Peyer's patch (tissue), 4 donors: ENCODE results near the gene RAB3B. TPM values are rescaled to one million over a fixed set of nuclear protein-coding genes. Genes with fewer than 3 reads are reported as not detected.

ENCODE experiments used
- DNase-seq, 3 donors: peaks; one replicate each; pipeline ENCODE4 v3.0.0-alpha.2; 2017 to 2019
- H3K27ac ChIP-seq, 4 donors: fragments of 200-600 bp; sonication (generic); one replicate each; pipeline ENCODE4 v1.5.1; 2016 to 2019
- H3K27me3 ChIP-seq, 2 donors: fragments of 200-600 bp; sonication (generic); one replicate each; pipeline ENCODE4 v1.5.1; 2019
- H3K36me3 ChIP-seq, 3 donors: fragments of 200-600 bp; sonication (generic); one replicate each; pipeline ENCODE4 v1.5.1; 2016 to 2019
- H3K4me1 ChIP-seq, 4 donors: fragments of 200-600 bp; sonication (generic); one replicate each; pipeline ENCODE4 v1.5.1; 2016 to 2019
- H3K4me3 ChIP-seq, 4 donors: fragments of 200-600 bp; sonication (generic); 1 replicate in 3 of 4; 2 replicates in 1 of 4; pipeline ENCODE4 v1.5.1; 2016 to 2019; ENCODE audit warnings: mild to moderate bottlenecking in 1 of 4
- H3K9me3 ChIP-seq, 4 donors: fragments of 200-600 bp; sonication (generic); one replicate each; pipeline ENCODE4 v1.5.1; 2016 to 2019; ENCODE audit warnings: mild to moderate bottlenecking in 1 of 4
- POLR2A ChIP-seq, 2 donors: fragments of 450-650 bp; IDR thresholded peaks; one replicate each; pipeline ENCODE4 v1.5.1; 2017; ENCODE audit warnings: antibody characterized with exemption in 2 of 2, mild to moderate bottlenecking in 2 of 2, moderate library complexity in 2 of 2
- total RNA-seq, 4 donors: library from RNA; depleted of rRNA; stranded (reverse); fragments of >200 nt; gene quantifications; one replicate each; pipeline ENCODE4 v1.1.0, GENCODE V29; 2016
- TF ChIP-seq, protein P1 (sequence below), 6 experiments: fragments of 450-650 bp in 4 of 6; fragments of 200-600 bp in 2 of 6; sonication (generic) in 1 of 6; IDR thresholded peaks; one replicate each; pipeline ENCODE4 v1.5.1; 2017 to 2019; ENCODE audit warnings: antibody characterized with exemption in 6 of 6, mild to moderate bottlenecking in 3 of 6, moderate library complexity in 1 of 6

RAB3B gene
- total RNA-seq, 4 donors from 2014 or later = 0.83 to 1.6 (median 1.5) TPM

GRCh38 chr1:51962486-51963356 lies 27.8 kb downstream of the RAB3B start:
- H3K4me3 ChIP-seq = no peak overlapping the region
- H3K27me3 ChIP-seq = no peaks in the 10 kb centered on the region
- H3K36me3 ChIP-seq = no peaks in the 10 kb centered on the region
- no peak for DNase-seq
- H3K4me1 ChIP-seq = no peaks in the 10 kb centered on the region
- TF ChIP-seq, protein P1, sequence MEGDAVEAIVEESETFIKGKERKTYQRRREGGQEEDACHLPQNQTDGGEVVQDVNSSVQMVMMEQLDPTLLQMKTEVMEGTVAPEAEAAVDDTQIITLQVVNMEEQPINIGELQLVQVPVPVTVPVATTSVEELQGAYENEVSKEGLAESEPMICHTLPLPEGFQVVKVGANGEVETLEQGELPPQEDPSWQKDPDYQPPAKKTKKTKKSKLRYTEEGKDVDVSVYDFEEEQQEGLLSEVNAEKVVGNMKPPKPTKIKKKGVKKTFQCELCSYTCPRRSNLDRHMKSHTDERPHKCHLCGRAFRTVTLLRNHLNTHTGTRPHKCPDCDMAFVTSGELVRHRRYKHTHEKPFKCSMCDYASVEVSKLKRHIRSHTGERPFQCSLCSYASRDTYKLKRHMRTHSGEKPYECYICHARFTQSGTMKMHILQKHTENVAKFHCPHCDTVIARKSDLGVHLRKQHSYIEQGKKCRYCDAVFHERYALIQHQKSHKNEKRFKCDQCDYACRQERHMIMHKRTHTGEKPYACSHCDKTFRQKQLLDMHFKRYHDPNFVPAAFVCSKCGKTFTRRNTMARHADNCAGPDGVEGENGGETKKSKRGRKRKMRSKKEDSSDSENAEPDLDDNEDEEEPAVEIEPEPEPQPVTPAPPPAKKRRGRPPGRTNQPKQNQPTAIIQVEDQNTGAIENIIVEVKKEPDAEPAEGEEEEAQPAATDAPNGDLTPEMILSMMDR (IDR thresholded peaks at IDR 0.05) = no peak
- TF ChIP-seq POLR2A (IDR thresholded peaks at IDR 0.05) = no peak
- no peak overlapping the region for H3K27ac ChIP-seq
- H3K9me3 ChIP-seq = no peaks in the 10 kb centered on the region

GRCh38 chr1:51961954-51962353 lies 28.5 kb downstream of the RAB3B start:
- H3K9me3 ChIP-seq = no peaks in the 10 kb centered on the region

DNA sequence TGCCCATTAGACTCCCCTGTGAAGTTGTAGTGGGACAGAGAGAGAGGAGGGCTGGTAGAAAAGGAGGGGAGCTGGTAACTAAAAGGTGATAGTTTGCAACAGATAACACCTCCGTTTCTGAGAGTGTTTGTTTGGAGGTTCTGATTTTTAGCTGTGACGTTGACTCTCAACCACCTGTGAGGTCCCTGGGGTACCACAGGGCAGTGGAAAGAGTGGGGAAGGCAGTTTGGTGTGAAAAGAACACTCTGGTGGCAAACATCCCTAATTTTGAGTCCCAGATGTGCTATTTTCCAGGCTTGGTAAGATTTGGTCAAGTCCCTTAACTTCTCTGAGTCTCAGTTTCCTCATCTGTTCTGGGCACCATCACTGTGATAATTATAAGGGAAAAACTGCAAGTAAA lies 29.3 kb downstream of the RAB3B start:
- DNase-seq = no peak
- H3K27me3 ChIP-seq = no peaks in the 10 kb centered on the region
- H3K4me3 ChIP-seq = no peak overlapping the region
- H3K4me1 ChIP-seq = no peaks in the 10 kb centered on the region
- no peaks in the 10 kb centered on the region for H3K9me3 ChIP-seq
- no peak overlapping the region for H3K27ac ChIP-seq
- no peaks in the 10 kb centered on the region for H3K36me3 ChIP-seq
- no peak for TF ChIP-seq POLR2A (IDR thresholded peaks at IDR 0.05)
- TF ChIP-seq, protein P1 (IDR thresholded peaks at IDR 0.05) = no peak

More at GRCh38 chr1:51961954-51962353, 28.5 kb downstream of the RAB3B start:
- Histone ChIP-seq H3K27ac (no peak overlapping the region), H3K4me3 (no peak overlapping the region), H3K4me1 (no peaks in the 10 kb centered on the region), H3K27me3 (no peaks in the 10 kb centered on the region), H3K36me3 (no peaks in the 10 kb centered on the region)
- DNase-seq = no peak
- TF ChIP-seq POLR2A (IDR thresholded peaks at IDR 0.05) = no peak
- TF ChIP-seq, protein P1 (IDR thresholded peaks at IDR 0.05) = no peak

DNA sequence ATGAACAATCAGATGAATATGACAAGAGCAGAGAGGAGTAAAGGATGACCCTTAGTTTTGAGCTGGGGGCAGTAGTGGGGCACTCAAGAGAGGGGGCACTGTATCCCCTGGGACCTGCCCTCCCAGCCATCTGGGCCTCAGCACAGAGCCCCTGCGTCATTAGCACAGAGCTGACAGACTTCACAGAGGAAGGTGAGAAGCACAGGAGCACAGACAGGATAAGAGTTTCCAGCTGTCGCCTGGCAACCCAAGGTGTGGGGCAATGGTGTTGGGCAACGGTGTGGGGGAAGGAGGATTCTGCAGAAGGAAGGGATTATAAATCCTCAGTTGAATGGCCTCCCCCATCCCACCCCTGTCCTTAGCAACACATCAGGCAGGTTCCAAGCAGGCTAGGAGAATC lies 30.2 kb downstream of the RAB3B start:
- Histone ChIP-seq H3K4me1 (no peaks in the 10 kb centered on the region), H3K27me3 (no peaks in the 10 kb centered on the region), H3K27ac (no peak overlapping the region), H3K36me3 (no peaks in the 10 kb centered on the region), H3K9me3 (no peaks in the 10 kb centered on the region), H3K4me3 (no peak overlapping the region)
- DNase-seq = no peak
- no peak for TF ChIP-seq POLR2A (IDR thresholded peaks at IDR 0.05)
- TF ChIP-seq, protein P1 (IDR thresholded peaks at IDR 0.05) = no peak

DNA sequence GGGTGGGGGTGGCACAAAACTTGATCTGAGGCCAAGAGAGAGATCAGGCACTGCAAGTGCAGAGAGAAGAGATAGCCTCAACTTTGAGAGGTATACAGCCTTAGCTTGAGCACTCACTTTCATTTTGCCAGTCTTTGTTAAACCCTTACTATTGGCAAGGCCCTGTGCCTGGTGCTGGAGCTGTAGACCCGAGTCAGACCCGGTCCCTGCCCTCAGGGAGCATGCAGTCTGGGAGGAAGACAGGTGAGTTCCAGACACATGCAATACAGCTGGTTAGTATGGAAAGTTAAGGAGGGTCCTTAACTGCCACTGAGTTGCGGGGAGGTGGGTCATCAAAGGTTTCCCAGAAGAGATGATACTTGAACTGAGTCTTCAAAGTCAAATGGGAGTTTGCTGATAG lies 31.7 kb downstream of the RAB3B start:
- H3K36me3 ChIP-seq = no peaks in the 10 kb centered on the region
- H3K4me1 ChIP-seq = no peaks in the 10 kb centered on the region
- TF ChIP-seq, protein P1 (IDR thresholded peaks at IDR 0.05) = no peak
- no peak for TF ChIP-seq POLR2A (IDR thresholded peaks at IDR 0.05)
- H3K4me3 ChIP-seq = no peak overlapping the region
- no peaks in the 10 kb centered on the region for H3K27me3 ChIP-seq
- no peaks in the 10 kb centered on the region for H3K9me3 ChIP-seq
- DNase-seq = no peak
- no peak overlapping the region for H3K27ac ChIP-seq
